Measurements from ENCODE around the gene ANKRD16.

- TF ChIP-seq CTCF (IDR thresholded peaks at IDR 0.05), result no peak
- no peak for TF ChIP-seq POLR2AphosphoS5 (IDR thresholded peaks at IDR 0.05)
Measured at GRCh38 chr10:5921746-5922145, 32.1 kb upstream of the ANKRD16 start.
